NCI-H2029 (cell line): Measurements from ENCODE around the gene PODXL2.

Experiments used
- DNase-seq: peaks from one replicate; lab custom pipeline; 2025; lab: John Stamatoyannopoulos, UW

Gene PODXL2

GRCh38 chr3:127628426-127628787 lies 578 bp upstream of the PODXL2 start:
- no peak for DNase-seq

- peak; percentile 22 for DNase-seq
Observed at GRCh38 chr3:127629467-127630403, 750 bp downstream of the PODXL2 start.

- DNase-seq: peak; percentile 93
Observed at GRCh38 chr3:127630811-127631714, 2.1 kb downstream of the PODXL2 start.

- DNase-seq: no peak
Observed at GRCh38 chr3:127632035-127632820, 3.2 kb downstream of the PODXL2 start.

GRCh38 chr3:127634653-127635052 lies 5.7 kb downstream of the PODXL2 start:
- no peak for DNase-seq

GRCh38 chr3:127637546-127637945 lies 8.6 kb downstream of the PODXL2 start:
- DNase-seq: peak; percentile 73

GRCh38 chr3:127637971-127638370 lies 9.0 kb downstream of the PODXL2 start:
- DNase-seq: no peak

GRCh38 chr3:127639173-127640041 lies 10.4 kb downstream of the PODXL2 start:
- DNase-seq: peak; percentile 81

- DNase-seq: no peak
Observed at GRCh38 chr3:127640042-127640355, 11.0 kb downstream of the PODXL2 start.

- DNase-seq: no peak
Observed at GRCh38 chr3:127644641-127645370, 15.8 kb downstream of the PODXL2 start.

GRCh38 chr3:127645371-127646015 lies 16.5 kb downstream of the PODXL2 start:
- DNase-seq: no peak

GRCh38 chr3:127646501-127647046 lies 17.6 kb downstream of the PODXL2 start:
- peak; percentile 9 for DNase-seq

GRCh38 chr3:127647166-127647844 lies 18.3 kb downstream of the PODXL2 start:
- no peak for DNase-seq

GRCh38 chr3:127647845-127648204 lies 18.8 kb downstream of the PODXL2 start:
- DNase-seq: no peak

GRCh38 chr3:127650236-127650635 lies 21.3 kb downstream of the PODXL2 start:
- no peak for DNase-seq

GRCh38 chr3:127651516-127652172 lies 22.7 kb downstream of the PODXL2 start:
- DNase-seq: no peak

- DNase-seq: peak; percentile 14
Observed at GRCh38 chr3:127652246-127652995, 23.4 kb downstream of the PODXL2 start.

GRCh38 chr3:127654374-127654773 lies 25.4 kb downstream of the PODXL2 start:
- DNase-seq: no peak
